PC-3 (cell line): ENCODE data around the gene RCAN1. TPM values are rescaled to one million over a fixed set of nuclear protein-coding genes. Genes with fewer than 3 reads are reported as not detected.

Source experiments
- ATAC-seq: fragments of 200-7000 bp; cut with Tn5 transposase; 2 replicates; pipeline ENCODE4 v1.9.1; 2020; ENCODE audit warnings: mild to moderate bottlenecking, moderate library complexity
- BruUV-seq: library from RNA; stranded (reverse); fragments of 400-500 nt; replicated peaks from 2 replicates; lab custom pipeline; 2021; lab: Mats Ljungman, UMichigan
- CTCF ChIA-PET: fragments of 300-600 bp; sonication (Branson Sonifier 250); formaldehyde crosslinking; loops from one replicate; lab custom pipeline; 2022; ENCODE audit warnings: antibody characterized with exemption; lab: Charles Lee
- POLR2A ChIA-PET: fragments of 300-600 bp; sonication (Branson Sonifier 250); formaldehyde crosslinking; loops from one replicate; lab custom pipeline; 2022; ENCODE audit warnings: antibody characterized with exemption; ENCODE audit not compliant: unreplicated experiment; lab: Charles Lee
- DNase-seq: peaks from one replicate; pipeline ENCODE4 v3.0.0-alpha.2; 2015
- H2AFZ ChIP-seq: fragments of 300-600 bp; sonication (generic); 2 replicates; pipeline ENCODE4 v1.6.0; 2016; ENCODE audit warnings: antibody characterized with exemption, low read length
- H3F3A ChIP-seq: fragments of 300-600 bp; sonication (generic); one replicate; pipeline ENCODE4 v1.6.0; 2017; ENCODE audit warnings: antibody characterized with exemption, low read length, control low read depth, mild to moderate bottlenecking; ENCODE audit not compliant: unreplicated experiment
- H3K27ac ChIP-seq: fragments of 300-600 bp; sonication (generic); 2 replicates; pipeline ENCODE4 v1.5.1; 2016; ENCODE audit warnings: mild to moderate bottlenecking, low read length
- H3K27me3 ChIP-seq: fragments of 300-600 bp; sonication (generic); 2 replicates; pipeline ENCODE4 v1.6.1; 2016; ENCODE audit warnings: low read length, mixed read lengths
- H3K36me3 ChIP-seq: fragments of 300-600 bp; sonication (generic); 2 replicates; pipeline ENCODE4 v1.6.1; 2016; ENCODE audit warnings: low read depth, mixed run types, low read length, mixed read lengths
- H3K4me1 ChIP-seq: fragments of 300-600 bp; sonication (generic); 2 replicates; pipeline ENCODE4 v1.5.1; 2016; ENCODE audit warnings: low read length; ENCODE audit not compliant: insufficient read depth
- H3K4me2 ChIP-seq: fragments of 300-600 bp; sonication (generic); 2 replicates; pipeline ENCODE4 v1.6.0; 2016; ENCODE audit warnings: low read length
- H3K4me3 ChIP-seq: fragments of 300-600 bp; sonication (generic); 2 replicates; pipeline ENCODE4 v1.5.1; 2016; ENCODE audit warnings: mild to moderate bottlenecking, low read length, mixed read lengths
- H3K79me2 ChIP-seq: fragments of 300-600 bp; sonication (generic); 2 replicates; pipeline ENCODE4 v1.6.1; 2017; ENCODE audit warnings: low read length, mixed read lengths
- H3K9ac ChIP-seq: fragments of 300-600 bp; sonication (generic); 2 replicates; pipeline ENCODE4 v1.6.0; 2016; ENCODE audit warnings: mild to moderate bottlenecking, low read length
- H3K9me2 ChIP-seq: fragments of 300-600 bp; sonication (generic); replicated peaks from 2 replicates; pipeline ENCODE4 v1.6.1; 2016; ENCODE audit warnings: mixed run types, low read length, mixed read lengths
- H3K9me3 ChIP-seq: fragments of 300-600 bp; sonication (generic); 2 replicates; pipeline ENCODE4 v1.6.1; 2016; ENCODE audit warnings: low read length, mixed read lengths
- H4K20me1 ChIP-seq: fragments of 300-600 bp; sonication (generic); 2 replicates; pipeline ENCODE4 v1.6.1; 2016; ENCODE audit warnings: low read length, mixed read lengths
- CTCF ChIP-seq: fragments of 300-600 bp; sonication (generic); conservative IDR thresholded peaks from 2 replicates; pipeline ENCODE4 v1.5.1; 2017; ENCODE audit warnings: antibody characterized with exemption, low read depth, mild to moderate bottlenecking, low read length
- EZH2 ChIP-seq: fragments of 300-600 bp; sonication (generic); IDR thresholded peaks from one replicate; pipeline ENCODE4 v1.6.1; 2017; ENCODE audit warnings: antibody characterized with exemption, mild to moderate bottlenecking, low read length; ENCODE audit not compliant: unreplicated experiment
- EZH2phosphoT487 ChIP-seq: fragments of 300-600 bp; sonication (generic); IDR thresholded peaks from 2 replicates; pipeline ENCODE4 v1.6.1; 2018; ENCODE audit warnings: mild to moderate bottlenecking, antibody characterized with exemption, low read length, borderline replicate concordance
- intact Hi-C: fragments of 100-400 bp; cut with micrococcal nuclease; formaldehyde crosslinking; loops from 2 replicates; pipeline ENCODE4 v1.9.0; 2023
- total RNA-seq: library from RNA; depleted of rRNA; stranded (reverse); fragments of >200 nt; gene quantifications from 2 replicates; pipeline ENCODE4 v1.2.3, GENCODE V29; 2014

RCAN1 gene
- total RNA-seq, 1 experiment from 2014 or later = 26.2 TPM

GRCh38 chr21:34612056-34612455, 2.9 kb downstream of the RCAN1 start:
- ChIA-PET CTCF (interaction anchor here (0.6 kb wide), 1 partner anchor 22 kb away, joined by 3 read pairs; no protein-coding TSS in a partner anchor), POLR2A (no interaction called here)
- DNase-seq (no peak), ATAC-seq (no peak)
- no TSS peak for BruUV-seq
- Histone ChIP-seq H3F3A (no peaks in the 10 kb centered on the region), H3K4me2 (no peak overlapping the region), H4K20me1 (no peaks in the 10 kb centered on the region), H3K9me2 (no peaks in the 10 kb centered on the region), H3K4me1 (peaks cover 10% of the 10 kb centered on the region), H3K27ac (no peak overlapping the region), H3K36me3 (no peaks in the 10 kb centered on the region), H3K27me3 (no peaks in the 10 kb centered on the region), H3K9ac (no peak overlapping the region), H3K79me2 (peaks cover 18% of the 10 kb centered on the region; the same call in 1 of the 2 replicates), H2AFZ (no peak overlapping the region), H3K4me3 (no peak overlapping the region), H3K9me3 (no peaks in the 10 kb centered on the region)
- intact Hi-C loops = no loop called here
- TF ChIP-seq EZH2phosphoT487 (no peak), CTCF (no peak), EZH2 (no peak)

GRCh38 chr21:34611528-34611927, 3.4 kb downstream of the RCAN1 start:
- H3K9me3 ChIP-seq = no peaks in the 10 kb centered on the region
- ATAC-seq (no peak), DNase-seq (no peak)
- CTCF ChIA-PET = no interaction called here
- H3K4me3 ChIP-seq = no peak overlapping the region
- no peak overlapping the region for H2AFZ ChIP-seq
- POLR2A ChIA-PET = no interaction called here
- H3F3A ChIP-seq = no peaks in the 10 kb centered on the region
- BruUV-seq = no TSS peak
- peaks cover 18% of the 10 kb centered on the region; the same call in 1 of the 2 replicates for H3K79me2 ChIP-seq
- no peaks in the 10 kb centered on the region for H4K20me1 ChIP-seq
- no peak overlapping the region for H3K4me2 ChIP-seq
- TF ChIP-seq EZH2phosphoT487 (no peak), EZH2 (no peak), CTCF (no peak)
- no peaks in the 10 kb centered on the region for H3K27me3 ChIP-seq
- H3K27ac ChIP-seq = no peak overlapping the region
- H3K36me3 ChIP-seq = no peaks in the 10 kb centered on the region
- intact Hi-C loops = no loop called here
- H3K9ac ChIP-seq = no peak overlapping the region
- no peaks in the 10 kb centered on the region for H3K9me2 ChIP-seq
- H3K4me1 ChIP-seq = peaks cover 10% of the 10 kb centered on the region

- peaks cover 6% of the 10 kb centered on the region for H3K4me1 ChIP-seq
- H3K79me2 ChIP-seq = peaks cover 18% of the 10 kb centered on the region; the same call in 1 of the 2 replicates
- TF ChIP-seq EZH2phosphoT487 = no peak
- no peak for TF ChIP-seq EZH2
- no peak for TF ChIP-seq CTCF
- intact Hi-C loops = no loop called here
- H4K20me1 ChIP-seq = no peaks in the 10 kb centered on the region
- H3K36me3 ChIP-seq = no peaks in the 10 kb centered on the region
- H2AFZ ChIP-seq = no peak overlapping the region
- no peaks in the 10 kb centered on the region for H3K27me3 ChIP-seq
- ATAC-seq = no peak
- H3K27ac ChIP-seq = no peak overlapping the region
- H3K4me3 ChIP-seq = no peak overlapping the region
- ChIA-PET POLR2A (no interaction called here), CTCF (no interaction called here)
- no peaks in the 10 kb centered on the region for H3F3A ChIP-seq
- BruUV-seq = no TSS peak
- no peak for DNase-seq
- no peaks in the 10 kb centered on the region for H3K9me2 ChIP-seq
- H3K9ac ChIP-seq = no peak overlapping the region
- H3K9me3 ChIP-seq = no peaks in the 10 kb centered on the region
- H3K4me2 ChIP-seq = no peak overlapping the region
Measured at GRCh38 chr21:34609933-34610549, 4.9 kb downstream of the RCAN1 start.
